Measurements from ENCODE around the gene IGSF23.
"Not testable (repeated sequence)": the region's sequence is repeated elsewhere in the genome, so short reads cannot be mapped to it uniquely, and the experiment has no call there.

The IGSF23 gene

DNA sequence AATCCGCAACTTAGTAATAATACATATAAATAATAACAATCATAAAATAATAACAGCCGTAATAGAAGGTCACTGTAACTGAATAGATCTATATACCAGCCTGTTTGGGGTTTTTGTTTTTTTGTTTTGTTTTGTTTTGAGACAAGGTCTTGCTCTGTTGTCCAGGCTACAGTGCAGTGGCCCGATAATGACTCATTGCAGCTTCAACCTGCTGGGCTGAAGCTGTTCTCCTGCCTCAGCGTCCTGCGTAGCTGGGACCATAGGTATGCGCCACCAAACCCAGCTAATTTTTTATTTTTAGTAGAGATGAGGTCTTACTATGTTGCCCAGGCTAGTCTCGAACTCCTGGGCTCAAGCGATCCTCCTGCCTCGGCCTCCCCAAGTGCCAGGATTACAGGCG lies 950 bp downstream of the IGSF23 start:
- FAIRE-seq: no peak

DNA sequence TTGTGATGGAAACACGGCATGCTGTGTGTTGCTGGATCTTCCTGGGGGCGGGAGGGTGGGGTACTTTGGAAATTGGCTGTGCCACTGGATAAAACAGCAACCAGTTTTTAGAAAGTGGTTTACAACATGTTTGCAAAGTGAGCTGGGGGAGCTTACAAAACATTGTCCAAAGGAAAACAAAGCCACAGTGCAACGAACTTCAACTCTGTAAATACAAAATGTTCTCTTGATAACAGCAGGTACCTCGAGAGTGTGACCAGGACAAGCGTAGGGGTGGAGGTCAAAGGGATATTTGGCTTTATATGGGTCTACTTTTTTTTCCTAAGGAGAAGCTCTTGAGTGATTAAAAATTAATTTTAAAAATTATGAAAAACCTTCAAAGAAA lies 2.5 kb downstream of the IGSF23 start:
- no peak for FAIRE-seq

DNA sequence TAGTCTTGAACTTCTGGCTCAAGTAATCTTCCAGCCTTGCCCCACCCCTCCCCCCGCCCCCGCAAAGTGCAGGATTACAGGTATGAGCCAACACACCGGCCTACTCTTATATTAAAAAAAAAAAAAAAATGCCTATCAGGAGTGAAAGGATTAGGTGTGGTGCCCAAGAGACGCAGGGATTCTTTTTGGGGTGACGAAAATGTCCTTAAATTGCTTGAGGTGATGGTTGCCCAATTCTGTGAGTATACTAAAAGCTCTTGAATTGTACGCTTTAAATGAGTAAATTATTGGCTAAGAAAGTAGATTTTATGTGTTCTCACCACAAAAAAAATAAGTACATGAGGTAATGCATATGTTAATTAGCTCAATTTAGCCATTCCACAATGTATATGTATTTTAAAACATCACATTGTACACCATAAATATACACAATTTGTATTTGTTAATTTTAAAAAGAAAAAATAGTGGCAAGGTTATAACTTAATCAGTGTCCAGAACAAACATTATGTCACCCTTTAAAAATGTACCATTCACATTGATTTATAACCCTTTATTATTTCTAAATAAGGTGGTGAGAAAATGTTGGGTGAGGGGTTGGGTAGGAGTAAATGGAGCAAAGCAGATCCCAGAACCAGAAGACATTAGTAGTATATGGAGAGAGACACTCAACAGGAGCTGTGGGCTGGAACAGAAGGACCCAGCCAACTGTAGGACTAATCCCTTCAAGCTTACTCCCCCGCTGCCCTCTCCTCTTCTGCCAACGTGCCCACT lies 3.9 kb downstream of the IGSF23 start:
- no peak for FAIRE-seq

DNA sequence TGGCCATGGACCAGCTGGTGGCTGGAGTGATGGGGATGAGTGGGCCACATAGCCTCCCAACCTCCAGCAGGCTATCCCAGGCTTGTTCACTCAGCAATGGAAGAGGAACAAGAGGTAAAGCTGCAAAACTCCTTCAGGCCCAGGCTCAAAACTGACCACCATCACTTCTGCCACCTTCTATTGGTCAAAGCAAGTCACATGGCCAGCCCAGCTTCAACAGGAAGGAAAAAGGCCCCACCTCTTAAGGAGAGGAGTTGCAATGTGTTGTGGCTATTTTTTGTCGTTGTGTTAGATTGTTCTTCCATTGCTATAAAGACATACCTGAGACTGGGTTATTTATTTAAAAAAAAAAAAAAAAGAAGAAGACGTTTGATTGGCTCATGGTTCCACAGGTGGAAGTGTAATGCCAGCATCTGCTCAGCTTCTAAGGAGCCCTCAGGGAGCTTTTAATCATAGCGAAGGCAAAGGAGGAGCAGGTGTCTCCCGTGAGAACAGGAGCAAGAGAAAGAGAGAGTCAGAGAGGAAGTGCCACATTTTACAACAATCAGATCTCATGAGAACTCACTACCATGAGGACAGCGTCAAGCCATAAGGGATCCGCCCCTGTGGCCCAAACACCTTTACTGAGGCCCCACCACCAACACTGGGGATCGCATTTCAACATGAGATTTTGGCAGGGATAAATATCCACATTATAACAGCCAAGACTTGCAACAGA lies 5.4 kb downstream of the IGSF23 start:
- FAIRE-seq: no peak

DNA sequence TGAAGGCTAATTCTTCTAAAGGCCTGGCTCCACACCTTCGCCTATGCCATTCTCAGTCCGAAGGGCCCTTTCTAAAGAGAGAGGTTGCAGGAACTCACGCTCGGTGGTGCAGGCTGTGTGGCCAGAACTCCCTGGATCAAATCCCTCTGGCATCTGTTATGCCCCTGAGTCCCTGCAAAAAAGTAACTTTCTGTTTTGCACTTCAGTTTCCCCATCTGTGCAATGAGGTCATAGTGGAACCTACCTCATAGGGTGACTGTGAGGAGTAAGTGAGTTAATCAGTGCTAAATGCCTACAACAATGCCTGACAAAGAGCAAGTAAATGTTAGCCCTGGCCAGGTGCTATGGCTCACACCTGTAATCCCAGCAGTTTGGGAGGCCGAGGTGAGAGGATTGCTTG lies 7.3 kb downstream of the IGSF23 start:
- no peak for FAIRE-seq

DNA sequence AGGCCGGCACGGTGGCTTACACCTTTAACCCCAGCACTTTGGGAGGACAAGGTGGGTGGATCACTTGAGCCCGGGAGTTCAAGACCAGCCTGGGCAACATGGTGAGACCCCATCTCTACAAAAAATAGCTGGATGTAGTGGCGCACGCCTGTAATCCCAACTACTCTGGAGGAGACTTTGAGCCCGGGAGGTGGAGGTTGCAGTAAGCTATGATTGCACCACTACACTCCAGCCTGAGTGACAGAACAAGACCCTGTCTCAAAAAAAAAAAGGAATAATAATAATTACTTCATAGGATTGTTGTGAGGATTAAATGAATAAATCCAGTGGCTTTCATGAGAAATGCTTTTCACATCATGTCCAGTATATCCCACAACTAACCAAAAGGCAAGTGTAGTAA lies 8.0 kb downstream of the IGSF23 start:
- FAIRE-seq: no peak

DNA sequence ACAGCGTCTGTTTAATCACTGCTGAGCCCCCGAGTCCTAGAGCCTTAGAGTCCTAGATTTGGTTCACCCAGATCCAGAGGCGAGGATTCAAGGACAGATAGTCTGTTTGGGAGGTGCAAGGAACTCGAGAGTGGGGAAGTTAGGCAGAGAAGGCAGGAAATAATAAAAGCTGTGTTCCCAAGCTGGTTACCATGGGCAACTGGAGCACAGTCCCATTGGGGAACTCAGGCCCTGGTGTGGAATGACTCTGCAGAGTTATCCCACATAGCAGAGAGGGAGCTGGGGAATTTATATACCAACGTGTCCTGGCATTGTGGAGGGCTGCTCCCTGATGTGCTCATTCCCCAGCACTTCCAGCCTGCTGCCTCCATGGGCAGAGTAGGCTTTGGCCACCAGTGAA lies 9.7 kb downstream of the IGSF23 start:
- FAIRE-seq: no peak

DNA sequence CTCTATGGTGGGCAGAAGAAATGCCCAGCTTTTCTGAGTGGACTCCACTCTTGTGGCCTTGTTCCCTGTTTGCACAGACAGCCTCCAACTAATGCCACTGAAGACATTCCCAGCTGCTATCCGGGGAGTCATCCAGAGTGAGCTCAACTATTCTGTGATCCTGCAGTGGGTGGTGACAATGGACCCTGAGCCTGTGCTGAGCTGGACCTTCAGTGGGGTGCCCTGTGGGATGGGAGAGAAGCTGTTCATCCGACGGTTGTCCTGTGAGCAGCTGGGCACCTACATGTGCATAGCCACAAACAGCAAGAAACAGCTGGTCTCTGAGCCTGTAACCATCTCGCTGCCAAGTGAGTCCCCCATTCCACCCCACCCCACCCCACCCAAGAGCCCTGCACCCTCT lies 10.3 kb downstream of the IGSF23 start:
- no peak for FAIRE-seq

DNA sequence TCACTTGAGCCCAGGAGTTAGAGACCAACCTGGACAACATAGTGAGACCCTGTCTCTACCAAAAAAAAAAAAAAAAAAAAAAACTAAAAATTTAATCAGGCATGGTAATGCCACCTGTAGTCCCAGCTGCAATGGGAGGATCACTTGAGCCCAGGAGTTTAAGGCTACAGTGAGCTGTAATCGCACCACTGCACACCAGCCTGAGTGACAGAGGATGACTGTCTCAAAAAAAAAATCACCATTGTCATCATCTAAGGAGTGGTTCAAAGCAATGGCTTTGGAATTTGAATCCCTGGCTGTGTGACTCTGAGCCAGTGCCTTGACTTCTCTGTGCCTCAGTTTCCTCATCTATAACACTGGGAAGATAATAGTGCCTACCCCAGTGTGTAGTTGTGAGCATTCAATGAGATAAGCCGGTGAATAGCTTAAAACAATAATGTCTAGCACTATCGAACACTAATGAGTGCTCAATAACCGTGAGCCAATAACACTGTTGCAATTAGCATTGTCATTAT lies 11.5 kb downstream of the IGSF23 start:
- FAIRE-seq: no peak

DNA sequence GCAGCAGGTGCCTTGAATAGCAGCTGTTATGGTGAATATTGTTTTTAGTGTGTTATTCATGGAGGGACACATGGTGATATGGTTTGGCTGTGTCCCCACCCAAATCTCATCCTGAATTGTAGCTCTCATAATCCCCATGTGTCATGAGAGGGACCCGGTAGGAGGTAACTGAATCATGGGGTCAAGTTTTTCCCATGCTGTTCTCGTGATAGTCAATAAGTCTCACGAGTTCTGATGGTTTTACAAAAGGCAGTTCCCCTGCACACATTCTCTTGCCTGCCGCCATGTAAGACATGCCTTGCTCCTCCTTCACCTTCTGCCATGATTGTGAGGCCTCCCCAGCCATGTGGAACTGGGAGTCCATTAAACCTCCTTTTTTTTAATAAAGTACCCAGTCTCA lies 12.3 kb downstream of the IGSF23 start:
- FAIRE-seq: not testable (repeated sequence)

DNA sequence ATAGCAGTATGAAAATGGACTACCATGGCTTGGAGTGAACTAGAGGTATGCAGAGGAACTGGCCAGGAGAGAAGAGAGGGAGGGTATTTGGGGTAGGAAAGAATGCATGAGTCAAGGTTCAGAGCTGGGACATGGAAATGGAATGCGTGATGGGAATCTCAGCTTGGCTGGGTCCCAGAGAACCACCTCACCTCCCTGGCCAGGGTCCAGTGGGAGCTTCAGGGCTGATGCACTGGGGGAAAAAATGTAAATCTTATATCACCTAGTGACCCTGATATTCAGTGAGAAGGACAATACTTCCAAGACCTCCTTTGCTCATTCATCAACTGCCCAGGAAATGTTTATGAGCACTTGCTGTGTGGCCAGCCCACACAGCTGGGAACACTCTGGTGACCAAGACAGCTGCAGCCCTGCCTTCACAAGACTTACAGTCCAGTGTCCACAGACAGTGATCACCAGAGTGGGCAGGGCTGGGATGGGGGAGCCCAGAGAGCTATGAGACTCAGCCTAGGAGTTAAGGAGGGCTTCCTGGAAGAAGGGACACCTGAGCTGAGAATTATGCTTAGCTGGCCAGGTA lies 12.8 kb downstream of the IGSF23 start:
- FAIRE-seq: no peak

DNA sequence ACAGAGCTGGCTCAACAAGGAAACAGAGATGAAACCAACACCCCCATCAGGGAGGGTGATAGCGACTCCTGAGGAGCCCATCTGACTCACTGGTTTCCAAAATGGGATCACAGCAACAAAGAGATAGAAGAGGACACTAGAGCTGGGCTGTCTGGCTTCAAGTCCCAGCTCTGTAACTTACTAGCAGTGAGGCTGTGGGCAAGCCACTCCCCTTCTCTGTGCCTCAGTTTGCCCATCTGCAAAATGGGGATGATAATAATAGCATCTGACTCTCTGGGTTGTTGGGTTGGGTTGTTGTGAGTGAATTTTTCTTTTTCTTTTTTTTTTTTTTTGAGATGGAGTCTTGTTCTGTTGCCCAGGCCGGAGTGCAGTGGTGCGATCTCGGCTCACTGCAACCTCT lies 14.3 kb downstream of the IGSF23 start:
- no peak for FAIRE-seq

DNA sequence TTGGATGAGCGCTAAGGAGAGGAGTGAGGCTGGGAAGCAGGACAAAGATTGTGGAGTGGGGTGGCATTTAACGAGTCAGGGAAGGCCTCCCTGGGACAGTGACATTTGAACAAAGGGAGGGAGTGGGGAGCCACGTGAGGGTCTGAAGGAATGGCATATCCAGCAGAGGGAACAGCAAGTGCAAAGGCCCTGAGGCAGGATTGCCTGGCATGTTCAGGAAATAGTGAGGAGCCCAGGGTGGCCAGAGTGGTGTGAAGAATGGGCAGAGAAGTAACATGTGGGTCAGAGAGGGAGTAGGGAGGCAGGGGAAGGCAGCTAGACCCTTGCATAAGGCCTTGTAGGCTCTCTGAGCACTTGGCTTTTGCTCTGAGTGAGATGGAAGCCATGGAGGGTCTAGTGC lies 15.4 kb downstream of the IGSF23 start:
- no peak for FAIRE-seq

DNA sequence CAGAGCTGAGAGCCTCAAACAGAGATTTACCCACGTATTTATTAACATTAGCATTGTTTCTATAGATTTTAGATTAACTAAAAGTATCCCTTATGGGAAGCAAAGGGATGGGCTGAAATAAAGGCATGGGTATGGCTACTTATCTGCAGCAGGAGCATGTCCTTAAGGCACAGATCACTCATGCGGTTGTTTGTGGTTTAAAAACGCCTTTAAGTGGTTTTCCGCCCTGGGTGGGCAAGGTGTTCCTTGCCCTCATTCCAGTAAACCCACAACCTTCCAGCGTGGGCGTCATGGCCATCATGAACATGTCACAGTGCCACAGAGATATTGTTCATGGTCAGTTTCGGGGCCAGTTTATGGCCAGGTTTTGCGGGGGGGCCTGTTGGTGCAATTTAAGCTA lies 18.2 kb downstream of the IGSF23 start:
- FAIRE-seq: not testable (repeated sequence)

DNA sequence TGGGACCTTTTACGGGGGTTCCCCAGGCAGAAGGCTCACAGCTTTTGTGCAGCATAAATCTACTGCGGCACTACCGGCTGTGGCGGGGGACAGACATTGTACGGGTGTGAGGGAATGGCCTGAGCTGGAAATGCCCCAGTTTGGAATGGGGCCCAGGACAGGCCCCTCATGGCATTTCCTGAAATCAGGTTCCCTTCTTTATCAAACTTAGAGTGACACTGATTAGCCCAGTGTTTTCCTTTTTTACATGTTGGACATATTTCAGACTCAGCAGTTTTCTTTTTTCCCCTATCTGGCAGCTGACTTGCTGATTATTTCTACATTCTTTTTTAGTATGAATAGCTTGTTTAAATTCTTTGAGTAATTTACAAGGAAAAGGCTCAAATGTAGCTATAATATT lies 20.7 kb downstream of the IGSF23 start:
- FAIRE-seq: not testable (repeated sequence)

DNA sequence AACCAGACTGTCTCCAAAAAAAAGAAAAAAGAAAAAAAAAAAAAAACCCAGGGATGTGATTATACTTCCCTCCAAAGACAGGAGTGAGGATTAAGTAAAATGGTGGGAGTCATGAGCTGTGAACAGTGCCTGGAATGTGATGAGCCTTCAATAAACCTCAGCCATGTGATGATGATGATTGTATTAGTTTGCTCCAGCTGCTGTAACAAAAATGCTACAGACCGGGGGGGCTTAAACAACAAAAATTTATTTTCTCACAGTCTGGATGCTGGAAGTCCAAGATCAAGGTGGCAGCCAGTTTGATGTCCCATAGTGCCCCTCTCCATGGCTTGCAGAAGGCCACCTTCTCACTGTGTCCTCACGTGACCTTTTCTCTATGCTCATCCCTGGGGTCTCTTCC lies 21.4 kb downstream of the IGSF23 start:
- FAIRE-seq: no peak

DNA sequence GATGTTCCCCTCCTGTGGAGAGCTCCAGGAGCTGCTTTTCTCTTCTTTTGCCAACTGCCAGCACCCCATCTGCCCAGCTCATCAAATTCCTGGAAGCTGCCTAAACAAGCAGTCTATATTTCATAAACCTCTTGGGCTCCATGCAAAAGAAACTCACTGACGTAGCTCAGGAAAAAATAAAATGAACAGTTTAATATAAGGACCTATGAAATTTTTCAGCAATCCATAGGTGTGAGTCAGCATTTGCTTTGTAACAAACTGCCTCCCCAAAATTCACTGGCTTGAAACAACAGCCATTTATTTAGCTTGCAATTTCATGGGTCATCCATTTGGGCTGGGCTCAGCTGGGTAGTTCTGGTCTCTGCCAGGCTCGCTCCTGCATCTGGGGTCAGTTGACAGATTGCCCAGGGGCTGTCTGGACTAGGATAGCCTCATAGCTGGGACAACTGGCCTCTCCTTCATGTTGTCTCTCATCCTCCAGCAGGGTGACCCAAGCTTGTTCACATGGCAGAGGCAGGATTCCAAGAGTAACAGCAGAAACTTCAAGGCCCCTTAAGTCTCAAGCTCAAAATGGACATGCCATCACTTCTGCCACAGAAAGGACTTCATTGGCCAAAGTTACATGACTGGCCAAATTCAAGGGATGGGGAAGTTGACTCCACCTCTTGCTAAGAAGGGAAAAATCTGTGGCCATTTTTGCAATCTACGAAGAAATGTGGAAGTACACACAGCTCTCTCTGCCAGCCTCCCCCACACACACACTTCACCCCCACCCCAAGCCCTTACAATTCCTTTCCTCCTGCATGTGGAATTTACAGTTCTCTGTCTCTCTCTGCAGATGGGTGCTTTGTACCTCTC lies 22.4 kb downstream of the IGSF23 start:
- FAIRE-seq: no peak

DNA sequence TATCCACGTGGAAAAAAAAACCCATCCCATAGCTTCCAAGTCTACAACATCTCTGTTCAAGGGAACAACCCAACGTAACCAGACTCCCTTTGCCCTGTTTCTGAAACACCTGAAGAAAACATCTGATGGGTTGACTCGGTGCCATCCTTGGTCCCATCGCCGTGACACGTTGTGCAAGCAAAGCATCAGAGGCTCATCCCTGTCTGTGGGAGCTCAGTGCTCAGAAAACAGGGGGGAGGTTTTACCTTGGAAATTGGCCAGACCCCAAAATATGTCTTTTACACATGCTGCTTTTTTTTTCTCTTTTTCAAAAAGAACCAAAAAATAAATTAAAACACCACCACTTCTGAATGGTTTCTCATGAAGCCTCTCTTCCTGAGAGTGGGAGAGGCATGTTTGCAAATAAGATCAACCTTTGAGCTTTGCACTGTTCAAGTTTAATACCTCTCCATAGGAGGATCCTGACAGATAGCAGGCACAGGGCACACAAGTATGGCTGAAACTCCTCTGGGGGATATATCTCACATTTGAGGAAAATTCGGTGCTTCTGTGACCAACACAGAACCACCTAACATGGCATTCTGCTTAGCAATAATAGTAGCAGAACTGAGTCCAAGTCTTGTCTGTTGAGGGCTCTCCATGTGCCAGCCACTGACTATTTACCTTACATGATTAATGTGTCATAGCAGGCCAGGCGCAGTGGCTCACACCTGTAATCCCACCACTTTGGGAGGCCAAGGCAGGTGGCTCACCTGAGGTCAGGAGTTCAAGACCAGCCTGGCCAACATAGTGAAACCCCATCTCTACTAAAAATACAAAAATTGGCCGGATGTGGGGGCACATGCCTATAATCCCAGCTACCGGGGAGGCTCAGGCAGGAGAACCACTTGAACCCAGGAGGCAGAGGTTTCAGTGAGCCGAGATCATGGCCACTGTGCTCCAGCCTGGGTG lies 23.4 kb downstream of the IGSF23 start:
- FAIRE-seq: no peak

DNA sequence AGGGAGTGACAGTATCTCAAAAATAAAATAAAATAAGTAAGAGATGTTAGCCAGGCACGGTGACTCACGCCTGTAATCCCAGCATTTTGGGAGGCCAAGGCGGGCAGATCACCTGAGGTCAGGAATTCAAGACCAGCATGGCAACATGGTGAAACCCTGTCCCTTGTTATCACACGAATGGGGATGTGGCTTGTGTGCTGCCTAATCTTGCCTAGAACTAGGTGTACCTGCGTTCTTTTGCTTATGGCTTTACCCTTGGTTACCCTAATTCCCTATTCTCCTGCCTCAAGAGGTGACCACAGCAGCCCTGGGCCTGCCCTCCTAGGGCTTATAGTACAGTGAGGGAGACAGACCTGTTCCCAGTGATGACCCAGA lies 24.0 kb downstream of the IGSF23 start:
- FAIRE-seq: no peak

DNA sequence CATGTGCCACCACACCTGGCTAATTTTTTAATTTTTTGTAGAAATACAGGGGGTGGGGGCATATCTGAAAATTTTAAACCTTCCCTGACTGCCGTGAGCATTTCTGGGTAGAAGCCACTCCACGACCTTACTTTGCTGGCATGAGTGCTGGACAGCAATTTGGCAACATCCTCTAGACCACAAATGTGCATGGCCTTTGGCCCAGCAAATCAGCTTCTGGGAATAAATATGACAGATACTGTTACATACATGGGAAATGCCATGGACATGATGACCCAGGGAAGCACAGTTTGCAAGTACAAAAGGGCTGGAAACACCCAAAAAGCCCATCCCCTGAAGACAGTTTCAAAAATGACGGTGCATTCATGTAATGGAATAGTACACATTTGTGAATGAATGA lies 27.2 kb downstream of the IGSF23 start:
- no peak for FAIRE-seq

DNA sequence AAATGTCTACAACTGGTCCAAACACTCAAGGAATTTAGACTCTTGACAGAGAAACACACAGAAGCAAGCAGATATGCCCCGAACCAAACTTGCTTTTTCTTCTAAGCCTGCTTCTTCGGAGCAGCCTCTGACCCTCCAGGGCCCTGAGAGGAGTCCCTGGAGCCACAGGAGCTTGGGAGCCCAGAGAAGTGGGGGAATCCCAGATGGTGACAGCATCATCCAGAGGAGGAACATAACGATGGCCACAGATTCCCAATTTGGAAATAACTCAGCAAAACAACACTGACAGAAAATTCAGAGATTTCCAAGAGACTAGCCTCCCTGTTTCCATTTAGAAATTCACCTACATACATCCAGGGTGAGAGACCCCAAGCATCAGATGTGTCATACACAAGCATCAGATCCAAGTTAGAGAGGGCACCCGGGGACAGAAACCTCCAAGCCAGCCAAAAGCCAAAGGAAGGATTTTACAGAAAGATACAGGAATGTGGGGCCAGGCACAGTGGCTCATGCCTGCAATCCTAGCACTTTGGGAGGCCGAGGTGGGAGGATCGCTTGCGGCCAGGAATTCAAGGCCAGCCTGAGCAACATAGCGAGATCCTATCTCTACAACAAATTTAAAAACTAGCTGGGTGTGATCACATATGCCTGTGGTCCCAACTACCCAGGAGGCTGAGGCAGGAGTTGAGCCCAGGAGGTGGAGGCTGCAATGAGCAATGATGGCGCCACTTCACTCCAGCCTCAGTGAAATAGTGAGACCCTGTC lies 28.3 kb downstream of the IGSF23 start:
- FAIRE-seq: no peak

Data from TTC549 (cell line).